ENCODE results near the gene TRIM67. TPM values are rescaled to one million over a fixed set of nuclear protein-coding genes. Genes with fewer than 3 reads are reported as not detected.
"Not testable (repeated sequence)": the region's sequence is repeated elsewhere in the genome, so short reads cannot be mapped to it uniquely, and the experiment has no call there.

The TRIM67 gene
- total RNA-seq (2014; rRNA removed; shearing (Covaris generic); ENCODE audit: low replicate concordance), result not detected in 2 replicates

DNA sequence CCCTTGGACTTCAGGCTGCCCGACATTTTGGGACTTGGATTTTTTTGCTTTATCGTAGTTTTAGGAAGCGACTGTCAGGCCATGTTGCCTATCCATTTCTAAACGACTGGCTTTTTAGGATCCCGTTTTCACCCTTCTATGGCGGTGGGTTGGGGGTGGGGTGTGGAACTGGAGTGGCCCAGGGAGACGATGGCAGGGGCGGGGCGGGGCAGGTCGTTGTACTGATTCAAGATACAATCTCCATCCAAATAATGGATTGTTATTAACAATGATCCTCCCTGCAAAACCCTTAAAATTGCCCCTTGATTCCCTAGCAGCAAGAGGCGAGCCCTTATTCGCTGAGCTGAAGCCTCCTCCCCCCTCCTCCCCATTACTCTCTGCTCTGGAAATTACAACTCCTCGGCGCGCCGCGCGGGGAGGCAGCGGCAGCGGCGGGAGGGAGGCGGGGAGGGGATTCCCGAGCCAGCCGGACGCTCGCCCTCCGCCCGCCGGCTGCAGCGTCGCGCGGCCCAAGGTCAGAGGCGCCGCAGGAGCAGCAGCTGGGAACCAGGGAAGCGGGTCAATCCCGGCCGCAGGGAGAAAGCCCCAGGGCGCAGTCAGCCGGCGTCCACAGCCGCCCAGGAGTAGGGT, at the start of gene TRIM67:
Gene TRIM67 (plus strand): TSS at position 392 of the 630 bp plus-strand sequence. CDS start 912 bp downstream, outside the sequence.
- Histone ChIP-seq H3K36me3 (ENCODE audit: insufficient read depth, low read length) (no peaks in the 10 kb centered on the region), H3K79me2 (ENCODE audit: low read length) (no peaks in the 10 kb centered on the region), H3K9me3 (ENCODE audit: low read length) (no peaks in the 10 kb centered on the region), H3K9me2 (replicated peaks; ENCODE audit: insufficient read depth, low read length) (no peaks in the 10 kb centered on the region), H2AFZ (ENCODE audit: low read length) (no peak within 1 kb of the TSS), H3K4me3 (ENCODE audit: low read length) (no peak within 1 kb of the TSS), H3K9ac (ENCODE audit: low read length) (no peak within 1 kb of the TSS), H4K20me1 (ENCODE audit: insufficient read depth, low read depth, low read length) (no peaks in the 10 kb centered on the region), H3K27me3 (ENCODE audit: low read length) (no peaks in the 10 kb centered on the region), H3K27ac (ENCODE audit: low read length) (no peak within 1 kb of the TSS), H3K4me2 (ENCODE audit: low read depth, low read length, poor library complexity, severe bottlenecking) (no peak within 1 kb of the TSS), H3K4me1 (ENCODE audit: low read length) (no peaks in the 10 kb centered on the region)
- no peak for DNase-seq

DNA sequence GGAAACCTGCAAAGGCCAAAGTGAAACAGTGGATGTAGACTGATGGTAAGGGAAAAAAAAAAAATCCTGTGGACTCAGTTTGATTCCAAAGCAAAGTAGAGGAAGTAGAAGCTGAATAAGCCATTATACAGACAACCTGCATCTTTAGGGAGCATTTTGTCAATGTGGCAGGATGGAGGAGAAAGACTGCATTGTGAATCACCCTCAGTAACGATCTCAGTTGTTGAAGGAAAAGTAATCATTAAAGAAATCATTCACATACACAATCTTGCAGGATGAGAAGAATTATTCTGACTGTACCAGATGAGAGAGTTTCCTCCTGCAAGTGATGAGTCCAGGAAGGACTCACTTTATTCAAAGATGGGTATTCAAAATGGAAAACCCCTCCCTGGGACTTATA, 45.1 kb upstream of the TRIM67 start:
- Histone ChIP-seq H2AFZ (ENCODE audit: low read length) (no peak overlapping the region), H3K9ac (ENCODE audit: low read length) (no peak overlapping the region), H3K4me1 (ENCODE audit: low read length) (no peaks in the 10 kb centered on the region), H3K9me2 (replicated peaks; ENCODE audit: insufficient read depth, low read length) (no peaks in the 10 kb centered on the region), H3K4me3 (ENCODE audit: low read length) (no peak overlapping the region), H3K4me2 (ENCODE audit: low read depth, low read length, poor library complexity, severe bottlenecking) (no peak overlapping the region), H4K20me1 (ENCODE audit: insufficient read depth, low read depth, low read length) (no peaks in the 10 kb centered on the region), H3K27ac (ENCODE audit: low read length) (no peak overlapping the region), H3K36me3 (ENCODE audit: insufficient read depth, low read length) (no peaks in the 10 kb centered on the region), H3K79me2 (ENCODE audit: low read length) (no peaks in the 10 kb centered on the region), H3K9me3 (ENCODE audit: low read length) (no peaks in the 10 kb centered on the region), H3K27me3 (ENCODE audit: low read length) (no peaks in the 10 kb centered on the region)
- no peak for DNase-seq

DNA sequence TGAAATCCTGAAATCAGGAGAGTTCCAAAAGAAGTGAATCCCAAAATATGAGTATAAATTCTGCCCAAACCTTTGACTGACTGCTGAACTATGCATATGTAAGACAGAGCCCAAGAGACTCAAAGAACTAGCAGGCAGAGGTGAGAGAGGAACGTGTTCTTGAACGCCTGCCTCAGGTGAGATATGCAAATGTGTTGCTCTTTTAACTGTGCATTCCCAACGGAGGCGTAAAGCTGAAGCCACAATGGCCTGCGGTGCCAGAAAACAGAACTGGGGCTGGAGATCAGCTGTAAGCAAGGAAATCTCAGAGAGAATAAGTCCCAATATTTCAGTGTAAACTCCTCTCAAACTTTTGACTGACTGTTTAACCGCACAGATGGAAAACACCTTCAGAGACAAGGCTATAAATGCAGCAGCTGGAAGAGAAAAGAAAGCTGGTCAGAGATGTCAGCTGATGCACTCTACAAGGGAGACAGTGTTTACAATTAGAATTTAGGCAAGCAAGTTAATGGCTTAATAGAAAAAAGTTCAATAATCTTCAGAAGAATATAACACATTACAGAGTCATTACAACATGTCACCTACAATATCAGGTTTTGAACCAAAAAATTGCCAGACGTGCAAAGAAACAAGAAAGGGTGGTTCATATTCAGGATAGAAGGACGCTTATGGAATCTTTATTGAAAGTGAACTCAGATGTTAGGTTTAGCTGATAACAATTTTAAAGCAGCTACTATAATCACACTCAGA, 43.0 kb upstream of the TRIM67 start:
- H3K27me3 ChIP-seq (ENCODE audit: low read length), result no peaks in the 10 kb centered on the region
- no peak overlapping the region for H2AFZ ChIP-seq (ENCODE audit: low read length)
- H3K79me2 ChIP-seq (ENCODE audit: low read length), result no peaks in the 10 kb centered on the region
- no peaks in the 10 kb centered on the region for H3K9me2 ChIP-seq (replicated peaks; ENCODE audit: insufficient read depth, low read length)
- no peak for DNase-seq
- H3K9me3 ChIP-seq (ENCODE audit: low read length), result no peaks in the 10 kb centered on the region
- no peaks in the 10 kb centered on the region for H3K36me3 ChIP-seq (ENCODE audit: insufficient read depth, low read length)
- no peak overlapping the region for H3K4me2 ChIP-seq (ENCODE audit: low read depth, low read length, poor library complexity, severe bottlenecking)
- no peak overlapping the region for H3K27ac ChIP-seq (ENCODE audit: low read length)
- no peaks in the 10 kb centered on the region for H3K4me1 ChIP-seq (ENCODE audit: low read length)
- H3K9ac ChIP-seq (ENCODE audit: low read length), result no peak overlapping the region
- H4K20me1 ChIP-seq (ENCODE audit: insufficient read depth, low read depth, low read length), result no peaks in the 10 kb centered on the region
- H3K4me3 ChIP-seq (ENCODE audit: low read length), result no peak overlapping the region

DNA sequence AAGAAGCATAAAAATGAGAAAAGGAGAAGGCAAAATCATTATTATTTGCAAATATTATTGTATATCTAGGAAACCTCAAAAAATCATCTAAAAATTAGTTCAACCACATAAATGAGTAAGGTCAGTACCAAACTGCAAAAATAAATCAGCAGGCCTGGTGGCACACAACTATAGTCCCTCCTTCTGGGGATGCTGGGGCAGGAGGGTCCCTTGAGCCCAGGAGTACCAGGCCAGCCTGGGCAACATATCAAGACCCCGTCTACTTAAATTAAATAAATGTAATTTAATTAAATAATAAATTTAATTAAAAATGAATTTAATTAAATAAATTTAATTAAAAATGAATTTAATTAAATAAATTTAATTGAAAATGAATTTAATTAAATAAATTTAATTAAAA, 40.3 kb upstream of the TRIM67 start:
- no peak overlapping the region for H3K27ac ChIP-seq (ENCODE audit: low read length)
- no peaks in the 10 kb centered on the region for H3K9me3 ChIP-seq (ENCODE audit: low read length)
- H4K20me1 ChIP-seq (ENCODE audit: insufficient read depth, low read depth, low read length), result no peaks in the 10 kb centered on the region
- H3K9me2 ChIP-seq (replicated peaks; ENCODE audit: insufficient read depth, low read length), result no peaks in the 10 kb centered on the region
- H3K4me1 ChIP-seq (ENCODE audit: low read length), result no peaks in the 10 kb centered on the region
- H3K36me3 ChIP-seq (ENCODE audit: insufficient read depth, low read length), result no peaks in the 10 kb centered on the region
- H3K79me2 ChIP-seq (ENCODE audit: low read length), result no peaks in the 10 kb centered on the region
- H3K27me3 ChIP-seq (ENCODE audit: low read length), result no peaks in the 10 kb centered on the region
- DNase-seq, result no peak
- H3K4me2 ChIP-seq (ENCODE audit: low read depth, low read length, poor library complexity, severe bottlenecking), result no peak overlapping the region
- H3K9ac ChIP-seq (ENCODE audit: low read length), result no peak overlapping the region
- no peak overlapping the region for H3K4me3 ChIP-seq (ENCODE audit: low read length)
- H2AFZ ChIP-seq (ENCODE audit: low read length), result no peak overlapping the region

DNA sequence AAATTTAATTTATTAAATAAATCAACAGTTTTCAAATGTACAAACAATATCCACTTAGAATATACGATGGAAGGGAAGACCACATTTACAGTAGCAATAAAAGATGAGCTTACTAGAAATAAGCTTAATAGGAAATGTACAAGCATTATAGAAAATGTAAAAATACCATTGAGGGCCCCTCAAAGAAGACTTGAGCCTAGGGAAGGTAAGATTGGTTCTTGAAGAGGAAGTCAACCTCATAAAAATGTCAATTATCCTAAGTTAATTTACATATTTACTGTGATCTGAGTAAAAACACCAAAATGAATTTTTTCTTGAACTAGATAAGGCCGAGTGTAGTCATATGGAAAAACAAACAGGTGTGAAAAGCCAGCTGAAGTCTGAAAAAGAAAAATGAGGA, 39.7 kb upstream of the TRIM67 start:
- Histone ChIP-seq H4K20me1 (ENCODE audit: insufficient read depth, low read depth, low read length) (no peaks in the 10 kb centered on the region), H3K4me1 (ENCODE audit: low read length) (no peaks in the 10 kb centered on the region), H3K9me2 (replicated peaks; ENCODE audit: insufficient read depth, low read length) (no peaks in the 10 kb centered on the region), H3K27ac (ENCODE audit: low read length) (no peak overlapping the region), H3K79me2 (ENCODE audit: low read length) (no peaks in the 10 kb centered on the region), H3K4me3 (ENCODE audit: low read length) (no peak overlapping the region), H3K27me3 (ENCODE audit: low read length) (no peaks in the 10 kb centered on the region), H3K9me3 (ENCODE audit: low read length) (no peaks in the 10 kb centered on the region), H2AFZ (ENCODE audit: low read length) (no peak overlapping the region), H3K4me2 (ENCODE audit: low read depth, low read length, poor library complexity, severe bottlenecking) (no peak overlapping the region), H3K9ac (ENCODE audit: low read length) (no peak overlapping the region), H3K36me3 (ENCODE audit: insufficient read depth, low read length) (no peaks in the 10 kb centered on the region)
- no peak for DNase-seq

DNA sequence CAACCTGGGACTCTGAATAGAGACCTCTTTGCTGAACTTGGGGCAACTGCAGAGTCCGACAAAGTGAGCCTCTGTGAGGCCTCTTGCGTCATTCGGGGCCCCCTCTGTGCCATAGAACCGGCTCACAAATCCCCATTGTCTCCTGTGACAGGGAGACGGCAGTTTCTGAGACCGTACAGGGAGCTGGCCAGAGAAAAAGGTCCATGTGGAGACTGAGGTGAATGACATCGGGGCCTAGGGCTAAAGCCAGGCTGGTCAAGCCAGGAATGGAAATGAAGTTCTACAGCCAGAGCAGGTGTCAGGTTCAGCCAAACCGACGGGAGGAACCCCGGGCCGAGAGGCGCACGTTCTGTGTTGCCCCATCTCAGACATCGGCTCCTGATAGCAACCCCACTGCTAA, 37.1 kb upstream of the TRIM67 start:
- no peak for DNase-seq
- Histone ChIP-seq H3K4me1 (ENCODE audit: low read length) (no peaks in the 10 kb centered on the region), H3K9me3 (ENCODE audit: low read length) (no peaks in the 10 kb centered on the region), H3K36me3 (ENCODE audit: insufficient read depth, low read length) (no peaks in the 10 kb centered on the region), H3K27ac (ENCODE audit: low read length) (no peak overlapping the region), H3K79me2 (ENCODE audit: low read length) (no peaks in the 10 kb centered on the region), H3K27me3 (ENCODE audit: low read length) (no peaks in the 10 kb centered on the region), H4K20me1 (ENCODE audit: insufficient read depth, low read depth, low read length) (no peaks in the 10 kb centered on the region), H3K4me3 (ENCODE audit: low read length) (no peak overlapping the region), H3K4me2 (ENCODE audit: low read depth, low read length, poor library complexity, severe bottlenecking) (no peak overlapping the region), H2AFZ (ENCODE audit: low read length) (no peak overlapping the region), H3K9ac (ENCODE audit: low read length) (no peak overlapping the region), H3K9me2 (replicated peaks; ENCODE audit: insufficient read depth, low read length) (no peaks in the 10 kb centered on the region)

DNA sequence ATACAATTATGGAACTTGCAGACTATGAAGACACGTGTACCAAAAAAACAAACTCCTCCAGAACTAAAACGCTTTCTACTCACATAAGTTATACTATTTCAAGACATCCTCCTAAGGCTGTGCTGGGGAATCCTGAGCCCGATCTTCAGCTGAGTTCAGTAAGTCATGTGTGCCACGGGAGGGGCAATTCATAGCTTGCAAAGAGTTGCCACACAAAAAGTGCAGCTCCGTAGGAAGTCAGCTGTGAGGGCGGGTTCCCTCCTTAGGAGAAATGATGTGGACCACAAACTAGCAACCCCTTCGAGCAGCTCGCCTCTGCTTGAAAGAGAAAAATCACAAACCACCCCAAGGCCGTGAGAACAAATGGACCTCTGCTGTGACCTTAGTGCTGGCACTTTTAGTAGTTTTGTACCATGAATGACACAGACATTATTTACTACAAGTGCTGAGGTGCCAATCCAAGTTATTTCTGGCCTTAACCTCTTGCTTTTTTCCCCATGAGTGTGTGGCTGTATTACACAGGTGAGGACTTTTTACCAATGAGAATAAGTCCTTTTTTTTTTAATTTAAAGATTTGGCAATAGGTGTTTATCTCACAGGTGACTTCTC, 35.8 kb upstream of the TRIM67 start:
- no peak for DNase-seq
- no peaks in the 10 kb centered on the region for H3K36me3 ChIP-seq (ENCODE audit: insufficient read depth, low read length)
- H3K79me2 ChIP-seq (ENCODE audit: low read length), result no peaks in the 10 kb centered on the region
- no peaks in the 10 kb centered on the region for H3K27me3 ChIP-seq (ENCODE audit: low read length)
- no peaks in the 10 kb centered on the region for H4K20me1 ChIP-seq (ENCODE audit: insufficient read depth, low read depth, low read length)
- no peak overlapping the region for H3K27ac ChIP-seq (ENCODE audit: low read length)
- H2AFZ ChIP-seq (ENCODE audit: low read length), result no peak overlapping the region
- no peaks in the 10 kb centered on the region for H3K9me2 ChIP-seq (replicated peaks; ENCODE audit: insufficient read depth, low read length)
- H3K9me3 ChIP-seq (ENCODE audit: low read length), result no peaks in the 10 kb centered on the region
- no peak overlapping the region for H3K4me3 ChIP-seq (ENCODE audit: low read length)
- no peak overlapping the region for H3K9ac ChIP-seq (ENCODE audit: low read length)
- H3K4me2 ChIP-seq (ENCODE audit: low read depth, low read length, poor library complexity, severe bottlenecking), result no peak overlapping the region
- H3K4me1 ChIP-seq (ENCODE audit: low read length), result no peaks in the 10 kb centered on the region

DNA sequence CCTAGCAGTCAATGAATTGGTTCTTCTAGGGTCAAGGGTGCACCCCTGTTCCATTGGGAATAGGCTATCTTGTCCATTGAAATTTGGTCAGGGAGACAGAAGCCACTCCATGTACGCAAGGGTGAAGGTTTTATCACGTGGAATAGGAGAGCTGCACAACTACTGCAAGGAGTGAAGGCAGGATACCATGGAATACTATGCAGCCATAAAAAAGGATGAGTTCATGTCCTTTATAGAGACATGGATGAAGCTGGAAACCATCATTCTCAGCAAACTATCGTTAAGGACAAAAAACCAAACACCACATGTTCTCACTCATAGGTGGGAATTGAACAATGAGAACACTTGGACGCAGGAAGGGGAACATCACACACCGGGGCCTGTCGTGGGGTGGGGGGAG, 34.8 kb upstream of the TRIM67 start:
- H3K79me2 ChIP-seq (ENCODE audit: low read length), result not testable (repeated sequence)

More for the DNA sequence above, 34.8 kb upstream of the TRIM67 start:
- not testable (repeated sequence) for H3K9me3 ChIP-seq (ENCODE audit: low read length); H2AFZ ChIP-seq (ENCODE audit: low read length); H3K27ac ChIP-seq (ENCODE audit: low read length); H3K9me2 ChIP-seq (replicated peaks; ENCODE audit: insufficient read depth, low read length); H3K9ac ChIP-seq (ENCODE audit: low read length); H3K4me3 ChIP-seq (ENCODE audit: low read length); H3K4me1 ChIP-seq (ENCODE audit: low read length); H4K20me1 ChIP-seq (ENCODE audit: insufficient read depth, low read depth, low read length); H3K36me3 ChIP-seq (ENCODE audit: insufficient read depth, low read length); H3K4me2 ChIP-seq (ENCODE audit: low read depth, low read length, poor library complexity, severe bottlenecking); DNase-seq; H3K27me3 ChIP-seq (ENCODE audit: low read length)
